Ishikawa (cell line): ENCODE data around the gene ZBTB16.

Experiments
- CEBPB ChIP-seq: IDR thresholded peaks from 2 replicates; pipeline ENCODE4 v1.6.1; 2012
- EP300 ChIP-seq: IDR thresholded peaks from 2 replicates; pipeline ENCODE4 v1.6.1; 2012; ENCODE audit warnings: borderline replicate concordance
- TEAD4 ChIP-seq: IDR thresholded peaks from 2 replicates; pipeline ENCODE4 v1.6.1; 2012
- YY1 ChIP-seq: IDR thresholded peaks from 2 replicates; pipeline ENCODE4 v1.6.1; 2012; ENCODE audit warnings: low read depth
- TF ChIP-seq, protein P1 (sequence below): IDR thresholded peaks from 2 replicates; pipeline ENCODE4 v1.6.1; 2012; ENCODE audit warnings: low read depth, mild to moderate bottlenecking
- TF ChIP-seq, protein P2 (sequence below): IDR thresholded peaks from 2 replicates; pipeline ENCODE4 v1.6.1; 2012
- TF ChIP-seq, protein P3 (sequence below): IDR thresholded peaks from 2 replicates; pipeline ENCODE4 v1.6.1; 2012

DNA sequence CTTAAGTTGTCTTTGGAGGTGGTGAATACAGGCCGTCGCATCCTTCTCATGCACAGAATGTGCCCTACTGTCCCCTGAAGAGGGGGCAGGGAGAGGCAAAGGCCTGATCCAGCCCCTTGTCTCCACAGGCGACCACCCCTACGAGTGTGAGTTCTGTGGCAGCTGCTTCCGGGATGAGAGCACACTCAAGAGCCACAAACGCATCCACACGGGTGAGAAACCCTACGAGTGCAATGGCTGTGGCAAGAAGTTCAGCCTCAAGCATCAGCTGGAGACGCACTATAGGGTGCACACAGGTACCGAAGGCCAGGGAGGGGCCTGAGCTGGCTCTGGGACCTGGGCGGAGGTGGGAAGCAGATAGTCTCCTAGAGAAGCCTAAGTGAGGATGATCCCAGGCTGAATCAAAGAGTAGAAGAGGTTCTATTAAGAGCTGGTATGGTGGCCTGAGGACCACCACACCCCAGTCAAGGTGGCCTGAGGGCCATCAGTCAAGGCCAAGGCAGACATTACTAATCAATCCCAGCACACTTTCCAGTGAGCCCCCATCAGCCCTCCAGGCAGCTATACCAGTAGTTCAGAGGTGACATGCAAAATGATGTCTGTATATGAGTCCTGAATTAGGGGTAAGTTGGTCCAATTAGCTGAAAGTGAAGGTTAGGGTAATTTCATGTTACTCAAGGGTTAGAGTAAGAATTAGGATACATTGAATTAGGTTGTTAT lies 187.7 kb downstream of the ZBTB16 start:
- no peak for TF ChIP-seq EP300
- TF ChIP-seq, protein P1, sequence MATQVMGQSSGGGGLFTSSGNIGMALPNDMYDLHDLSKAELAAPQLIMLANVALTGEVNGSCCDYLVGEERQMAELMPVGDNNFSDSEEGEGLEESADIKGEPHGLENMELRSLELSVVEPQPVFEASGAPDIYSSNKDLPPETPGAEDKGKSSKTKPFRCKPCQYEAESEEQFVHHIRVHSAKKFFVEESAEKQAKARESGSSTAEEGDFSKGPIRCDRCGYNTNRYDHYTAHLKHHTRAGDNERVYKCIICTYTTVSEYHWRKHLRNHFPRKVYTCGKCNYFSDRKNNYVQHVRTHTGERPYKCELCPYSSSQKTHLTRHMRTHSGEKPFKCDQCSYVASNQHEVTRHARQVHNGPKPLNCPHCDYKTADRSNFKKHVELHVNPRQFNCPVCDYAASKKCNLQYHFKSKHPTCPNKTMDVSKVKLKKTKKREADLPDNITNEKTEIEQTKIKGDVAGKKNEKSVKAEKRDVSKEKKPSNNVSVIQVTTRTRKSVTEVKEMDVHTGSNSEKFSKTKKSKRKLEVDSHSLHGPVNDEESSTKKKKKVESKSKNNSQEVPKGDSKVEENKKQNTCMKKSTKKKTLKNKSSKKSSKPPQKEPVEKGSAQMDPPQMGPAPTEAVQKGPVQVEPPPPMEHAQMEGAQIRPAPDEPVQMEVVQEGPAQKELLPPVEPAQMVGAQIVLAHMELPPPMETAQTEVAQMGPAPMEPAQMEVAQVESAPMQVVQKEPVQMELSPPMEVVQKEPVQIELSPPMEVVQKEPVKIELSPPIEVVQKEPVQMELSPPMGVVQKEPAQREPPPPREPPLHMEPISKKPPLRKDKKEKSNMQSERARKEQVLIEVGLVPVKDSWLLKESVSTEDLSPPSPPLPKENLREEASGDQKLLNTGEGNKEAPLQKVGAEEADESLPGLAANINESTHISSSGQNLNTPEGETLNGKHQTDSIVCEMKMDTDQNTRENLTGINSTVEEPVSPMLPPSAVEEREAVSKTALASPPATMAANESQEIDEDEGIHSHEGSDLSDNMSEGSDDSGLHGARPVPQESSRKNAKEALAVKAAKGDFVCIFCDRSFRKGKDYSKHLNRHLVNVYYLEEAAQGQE: no peak
- TF ChIP-seq, protein P2, sequence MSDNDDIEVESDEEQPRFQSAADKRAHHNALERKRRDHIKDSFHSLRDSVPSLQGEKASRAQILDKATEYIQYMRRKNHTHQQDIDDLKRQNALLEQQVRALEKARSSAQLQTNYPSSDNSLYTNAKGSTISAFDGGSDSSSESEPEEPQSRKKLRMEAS: no peak
- no peak for TF ChIP-seq TEAD4
- no peak for TF ChIP-seq CEBPB
- no peak for TF ChIP-seq YY1
- TF ChIP-seq, protein P3, sequence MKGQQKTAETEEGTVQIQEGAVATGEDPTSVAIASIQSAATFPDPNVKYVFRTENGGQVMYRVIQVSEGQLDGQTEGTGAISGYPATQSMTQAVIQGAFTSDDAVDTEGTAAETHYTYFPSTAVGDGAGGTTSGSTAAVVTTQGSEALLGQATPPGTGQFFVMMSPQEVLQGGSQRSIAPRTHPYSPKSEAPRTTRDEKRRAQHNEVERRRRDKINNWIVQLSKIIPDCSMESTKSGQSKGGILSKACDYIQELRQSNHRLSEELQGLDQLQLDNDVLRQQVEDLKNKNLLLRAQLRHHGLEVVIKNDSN: no peak
